ENCODE measurements around the gene NTRK2. TPM values are rescaled to one million over a fixed set of nuclear protein-coding genes. Genes with fewer than 3 reads are reported as not detected.

The NTRK2 gene
- total and polyA plus RNA-seq, 2 experiments from 2014 or later: 0.03 TPM; not detected in 1

DNA sequence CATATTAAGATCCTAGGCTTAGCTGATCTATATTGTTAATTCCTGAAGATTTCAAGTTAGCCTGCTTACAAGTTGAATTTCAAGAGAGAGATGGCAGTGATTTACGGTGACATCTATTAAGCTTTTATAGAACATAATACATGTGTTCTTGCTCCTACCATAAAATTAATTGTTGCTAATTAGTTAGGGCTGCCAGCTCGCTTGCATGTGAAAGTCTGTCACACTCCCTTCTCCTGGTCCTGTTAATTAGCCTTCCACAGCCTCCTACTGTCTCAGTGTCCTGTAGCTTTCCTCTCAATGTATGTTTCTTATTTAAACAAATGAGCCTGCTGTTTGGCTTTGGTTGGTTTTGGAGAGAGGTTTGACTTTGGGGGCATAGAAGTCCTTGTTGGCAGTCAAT, 247.2 kb downstream of the NTRK2 start:
- no peak for ATAC-seq
- Mint-ChIP-seq H3K4me3 (no peak overlapping the region), H3K27me3 (ENCODE audit: insufficient read depth, low read depth, poor library complexity) (no peaks in the 10 kb centered on the region), H3K9me3 (no peaks in the 10 kb centered on the region), H3K36me3 (ENCODE audit: low read depth) (no peaks in the 10 kb centered on the region), H3K4me1 (no peaks in the 10 kb centered on the region), H3K27ac (no peak overlapping the region)
- Histone ChIP-seq H3K27ac (ENCODE audit: low read depth) (no peak overlapping the region), H3K9me2 (ENCODE audit: insufficient read depth) (no peaks in the 10 kb centered on the region), H3F3A (replicated peaks; ENCODE audit: low read depth) (no peaks in the 10 kb centered on the region), H3K4me1 (ENCODE audit: insufficient read depth) (no peaks in the 10 kb centered on the region), H3K79me2 (replicated peaks; ENCODE audit: insufficient read depth) (no peaks in the 10 kb centered on the region), H3K27me3 (ENCODE audit: insufficient read depth) (no peaks in the 10 kb centered on the region), H4K20me1 (replicated peaks; ENCODE audit: insufficient read depth) (no peaks in the 10 kb centered on the region), H2AFZ (no peak overlapping the region), H3K4me3 (no peak overlapping the region), H3K4me2 (no peak overlapping the region), H3K36me3 (ENCODE audit: insufficient read depth) (no peaks in the 10 kb centered on the region)
- no peak for DNase-seq (ENCODE audit: low spot score)
- TF ChIP-seq EZH2 (IDR thresholded peaks at IDR 0.05; ENCODE audit: low read depth, unreplicated experiment) (no peak), CREB1 (CRISPR knock-in tag; IDR thresholded peaks at IDR 0.05; ENCODE audit: low read depth) (no peak), ZNF114 (CRISPR knock-in tag; IDR thresholded peaks at IDR 0.05) (no peak), EZH2phosphoT487 (IDR thresholded peaks at IDR 0.05; ENCODE audit: unreplicated experiment) (no peak), JUNB (IDR thresholded peaks at IDR 0.05; ENCODE audit: unreplicated experiment) (no peak), STAT1 (IDR thresholded peaks at IDR 0.05; ENCODE audit: unreplicated experiment) (no peak)
- TF ChIP-seq, protein P1, sequence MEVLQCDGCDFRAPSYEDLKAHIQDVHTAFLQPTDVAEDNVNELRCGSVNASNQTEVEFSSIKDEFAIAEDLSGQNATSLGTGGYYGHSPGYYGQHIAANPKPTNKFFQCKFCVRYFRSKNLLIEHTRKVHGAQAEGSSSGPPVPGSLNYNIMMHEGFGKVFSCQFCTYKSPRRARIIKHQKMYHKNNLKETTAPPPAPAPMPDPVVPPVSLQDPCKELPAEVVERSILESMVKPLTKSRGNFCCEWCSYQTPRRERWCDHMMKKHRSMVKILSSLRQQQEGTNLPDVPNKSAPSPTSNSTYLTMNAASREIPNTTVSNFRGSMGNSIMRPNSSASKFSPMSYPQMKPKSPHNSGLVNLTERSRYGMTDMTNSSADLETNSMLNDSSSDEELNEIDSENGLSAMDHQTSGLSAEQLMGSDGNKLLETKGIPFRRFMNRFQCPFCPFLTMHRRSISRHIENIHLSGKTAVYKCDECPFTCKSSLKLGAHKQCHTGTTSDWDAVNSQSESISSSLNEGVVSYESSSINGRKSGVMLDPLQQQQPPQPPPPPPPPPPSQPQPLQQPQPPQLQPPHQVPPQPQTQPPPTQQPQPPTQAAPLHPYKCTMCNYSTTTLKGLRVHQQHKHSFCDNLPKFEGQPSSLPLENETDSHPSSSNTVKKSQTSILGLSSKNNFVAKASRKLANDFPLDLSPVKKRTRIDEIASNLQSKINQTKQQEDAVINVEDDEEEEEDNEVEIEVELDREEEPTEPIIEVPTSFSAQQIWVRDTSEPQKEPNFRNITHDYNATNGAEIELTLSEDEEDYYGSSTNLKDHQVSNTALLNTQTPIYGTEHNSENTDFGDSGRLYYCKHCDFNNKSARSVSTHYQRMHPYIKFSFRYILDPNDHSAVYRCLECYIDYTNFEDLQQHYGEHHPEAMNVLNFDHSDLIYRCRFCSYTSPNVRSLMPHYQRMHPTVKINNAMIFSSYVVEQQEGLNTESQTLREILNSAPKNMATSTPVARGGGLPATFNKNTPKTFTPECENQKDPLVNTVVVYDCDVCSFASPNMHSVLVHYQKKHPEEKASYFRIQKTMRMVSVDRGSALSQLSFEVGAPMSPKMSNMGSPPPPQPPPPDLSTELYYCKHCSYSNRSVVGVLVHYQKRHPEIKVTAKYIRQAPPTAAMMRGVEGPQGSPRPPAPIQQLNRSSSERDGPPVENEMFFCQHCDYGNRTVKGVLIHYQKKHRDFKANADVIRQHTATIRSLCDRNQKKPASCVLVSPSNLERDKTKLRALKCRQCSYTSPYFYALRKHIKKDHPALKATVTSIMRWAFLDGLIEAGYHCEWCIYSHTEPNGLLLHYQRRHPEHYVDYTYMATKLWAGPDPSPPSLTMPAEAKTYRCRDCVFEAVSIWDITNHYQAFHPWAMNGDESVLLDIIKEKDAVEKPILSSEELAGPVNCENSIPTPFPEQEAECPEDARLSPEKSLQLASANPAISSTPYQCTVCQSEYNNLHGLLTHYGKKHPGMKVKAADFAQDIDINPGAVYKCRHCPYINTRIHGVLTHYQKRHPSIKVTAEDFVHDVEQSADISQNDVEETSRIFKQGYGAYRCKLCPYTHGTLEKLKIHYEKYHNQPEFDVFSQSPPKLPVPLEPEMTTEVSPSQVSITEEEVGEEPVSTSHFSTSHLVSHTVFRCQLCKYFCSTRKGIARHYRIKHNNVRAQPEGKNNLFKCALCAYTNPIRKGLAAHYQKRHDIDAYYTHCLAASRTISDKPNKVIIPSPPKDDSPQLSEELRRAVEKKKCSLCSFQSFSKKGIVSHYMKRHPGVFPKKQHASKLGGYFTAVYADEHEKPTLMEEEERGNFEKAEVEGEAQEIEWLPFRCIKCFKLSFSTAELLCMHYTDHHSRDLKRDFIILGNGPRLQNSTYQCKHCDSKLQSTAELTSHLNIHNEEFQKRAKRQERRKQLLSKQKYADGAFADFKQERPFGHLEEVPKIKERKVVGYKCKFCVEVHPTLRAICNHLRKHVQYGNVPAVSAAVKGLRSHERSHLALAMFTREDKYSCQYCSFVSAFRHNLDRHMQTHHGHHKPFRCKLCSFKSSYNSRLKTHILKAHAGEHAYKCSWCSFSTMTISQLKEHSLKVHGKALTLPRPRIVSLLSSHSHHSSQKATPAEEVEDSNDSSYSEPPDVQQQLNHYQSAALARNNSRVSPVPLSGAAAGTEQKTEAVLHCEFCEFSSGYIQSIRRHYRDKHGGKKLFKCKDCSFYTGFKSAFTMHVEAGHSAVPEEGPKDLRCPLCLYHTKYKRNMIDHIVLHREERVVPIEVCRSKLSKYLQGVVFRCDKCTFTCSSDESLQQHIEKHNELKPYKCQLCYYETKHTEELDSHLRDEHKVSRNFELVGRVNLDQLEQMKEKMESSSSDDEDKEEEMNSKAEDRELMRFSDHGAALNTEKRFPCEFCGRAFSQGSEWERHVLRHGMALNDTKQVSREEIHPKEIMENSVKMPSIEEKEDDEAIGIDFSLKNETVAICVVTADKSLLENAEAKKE (CRISPR knock-in tag; IDR thresholded peaks at IDR 0.05): no peak
- TF ChIP-seq, protein P2, sequence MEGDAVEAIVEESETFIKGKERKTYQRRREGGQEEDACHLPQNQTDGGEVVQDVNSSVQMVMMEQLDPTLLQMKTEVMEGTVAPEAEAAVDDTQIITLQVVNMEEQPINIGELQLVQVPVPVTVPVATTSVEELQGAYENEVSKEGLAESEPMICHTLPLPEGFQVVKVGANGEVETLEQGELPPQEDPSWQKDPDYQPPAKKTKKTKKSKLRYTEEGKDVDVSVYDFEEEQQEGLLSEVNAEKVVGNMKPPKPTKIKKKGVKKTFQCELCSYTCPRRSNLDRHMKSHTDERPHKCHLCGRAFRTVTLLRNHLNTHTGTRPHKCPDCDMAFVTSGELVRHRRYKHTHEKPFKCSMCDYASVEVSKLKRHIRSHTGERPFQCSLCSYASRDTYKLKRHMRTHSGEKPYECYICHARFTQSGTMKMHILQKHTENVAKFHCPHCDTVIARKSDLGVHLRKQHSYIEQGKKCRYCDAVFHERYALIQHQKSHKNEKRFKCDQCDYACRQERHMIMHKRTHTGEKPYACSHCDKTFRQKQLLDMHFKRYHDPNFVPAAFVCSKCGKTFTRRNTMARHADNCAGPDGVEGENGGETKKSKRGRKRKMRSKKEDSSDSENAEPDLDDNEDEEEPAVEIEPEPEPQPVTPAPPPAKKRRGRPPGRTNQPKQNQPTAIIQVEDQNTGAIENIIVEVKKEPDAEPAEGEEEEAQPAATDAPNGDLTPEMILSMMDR (conservative IDR thresholded peaks at IDR 0.05; ENCODE audit: low read depth in 2 of 2): no peak

All from GM23338 (cell line).